A673 (cell line): Measurements from ENCODE around the gene ISLR. TPM values are rescaled to one million over a fixed set of nuclear protein-coding genes. Genes with fewer than 3 reads are reported as not detected.

Experiments used
- BruUV-seq: library from RNA; stranded (reverse); fragments of 400-500 nt; replicated peaks from 2 replicates; lab custom pipeline; 2021; lab: Mats Ljungman, UMichigan
- CTCF ChIA-PET: fragments of 300-600 bp; sonication (Branson Sonifier 250); formaldehyde crosslinking; loops from one replicate; lab custom pipeline; 2022; ENCODE audit warnings: antibody characterized with exemption; lab: Charles Lee
- POLR2A ChIA-PET: fragments of 300-600 bp; sonication (Branson Sonifier 250); formaldehyde crosslinking; loops from one replicate; lab custom pipeline; 2022; ENCODE audit warnings: antibody characterized with exemption; ENCODE audit not compliant: low non-redundant PET; lab: Charles Lee
- DNase-seq: peaks from one replicate; pipeline ENCODE4 v3.0.0-alpha.2; 2015; ENCODE audit warnings: low spot score
- H3K27ac ChIP-seq: fragments of 200-600 bp; sonication (generic); 2 replicates; pipeline ENCODE4 v1.5.1; 2016; ENCODE audit warnings: mixed run types, low read depth, mild to moderate bottlenecking, mixed read lengths, antibody characterized with exemption, low read length; ENCODE audit not compliant: poor library complexity, severe bottlenecking
- H3K27me3 ChIP-seq: fragments of 200-600 bp; sonication (generic); replicated peaks from 2 replicates; pipeline ENCODE4 v1.6.1; 2017; ENCODE audit warnings: mixed run types, low read depth, mild to moderate bottlenecking, mixed read lengths, antibody characterized with exemption, low read length; ENCODE audit not compliant: insufficient read depth, poor library complexity
- H3K36me3 ChIP-seq: fragments of 200-600 bp; sonication (generic); 2 replicates; pipeline ENCODE4 v1.6.1; 2016; ENCODE audit warnings: mixed run types, mild to moderate bottlenecking, mixed read lengths, antibody characterized with exemption, low read length; ENCODE audit not compliant: insufficient read depth, poor library complexity, severe bottlenecking
- H3K4me1 ChIP-seq: fragments of 200-600 bp; sonication (generic); 2 replicates; pipeline ENCODE4 v1.6.1; 2017; ENCODE audit warnings: mixed run types, mild to moderate bottlenecking, mixed read lengths, antibody characterized with exemption, low read length; ENCODE audit not compliant: insufficient read depth, poor library complexity, severe bottlenecking
- H3K4me3 ChIP-seq: fragments of 200-600 bp; sonication (generic); 2 replicates; pipeline ENCODE4 v1.5.1; 2016; ENCODE audit warnings: low read depth, mixed run types, mild to moderate bottlenecking, mixed read lengths, low read length; ENCODE audit not compliant: poor library complexity, severe bottlenecking
- H3K9me3 ChIP-seq: fragments of 200-600 bp; sonication (generic); 2 replicates; pipeline ENCODE4 v1.6.1; 2016; ENCODE audit warnings: mixed run types, low read depth, mild to moderate bottlenecking, mixed read lengths, antibody characterized with exemption, low read length; ENCODE audit not compliant: poor library complexity, severe bottlenecking
- EZH2 ChIP-seq: fragments of 200-600 bp; sonication (generic); IDR thresholded peaks from 2 replicates; pipeline ENCODE4 v1.6.1; 2017; ENCODE audit warnings: borderline replicate concordance, low read depth, mild to moderate bottlenecking, mixed read lengths, antibody characterized with exemption, low read length; ENCODE audit not compliant: poor library complexity, severe bottlenecking
- intact Hi-C: fragments of 100-400 bp; cut with micrococcal nuclease; formaldehyde crosslinking; loops from one replicate; pipeline ENCODE4 v1.10.0; 2022; ENCODE audit not compliant: unreplicated experiment
- total RNA-seq: library from RNA; stranded (reverse); gene quantifications from 2 replicates; pipeline ENCODE4 v1.2.3, GENCODE V29; 2021
- TF ChIP-seq, protein P1 (sequence below): fragments of 300-800, 200-600 bp; sonication (generic); conservative IDR thresholded peaks from 2 replicates; pipeline ENCODE4 v1.5.1; 2017; ENCODE audit warnings: low read depth, mild to moderate bottlenecking, antibody characterized with exemption, low read length, moderate library complexity, mixed read lengths

ISLR gene
- total RNA-seq, 1 experiment from 2014 or later: 0.41 TPM

DNA sequence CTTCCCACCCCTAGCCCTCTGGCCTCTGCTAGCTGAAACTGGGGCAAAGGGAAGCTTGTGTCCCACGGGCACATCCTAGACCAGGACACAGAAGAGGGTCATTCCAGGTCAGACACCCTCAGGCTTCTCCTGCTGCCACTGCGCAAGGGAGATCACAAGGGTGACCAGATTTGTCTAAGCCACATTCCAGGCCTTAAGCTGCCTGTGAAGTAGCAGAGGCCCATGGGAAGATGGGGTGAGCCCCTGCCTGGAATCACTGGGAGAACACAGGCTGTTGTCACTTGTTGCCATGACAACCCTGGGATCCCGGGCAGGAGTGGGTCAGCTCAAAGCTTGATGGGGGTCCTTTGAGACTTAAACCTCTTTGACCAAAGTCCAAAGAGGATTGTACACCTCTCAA lies 18.3 kb downstream of the ISLR start:
- no TSS peak for BruUV-seq
- Histone ChIP-seq H3K36me3 (no peaks in the 10 kb centered on the region), H3K27ac (no peak overlapping the region), H3K9me3 (no peaks in the 10 kb centered on the region), H3K27me3 (no peaks in the 10 kb centered on the region), H3K4me3 (no peak overlapping the region), H3K4me1 (peaks cover 21% of the 10 kb centered on the region)
- TF ChIP-seq, protein P1, sequence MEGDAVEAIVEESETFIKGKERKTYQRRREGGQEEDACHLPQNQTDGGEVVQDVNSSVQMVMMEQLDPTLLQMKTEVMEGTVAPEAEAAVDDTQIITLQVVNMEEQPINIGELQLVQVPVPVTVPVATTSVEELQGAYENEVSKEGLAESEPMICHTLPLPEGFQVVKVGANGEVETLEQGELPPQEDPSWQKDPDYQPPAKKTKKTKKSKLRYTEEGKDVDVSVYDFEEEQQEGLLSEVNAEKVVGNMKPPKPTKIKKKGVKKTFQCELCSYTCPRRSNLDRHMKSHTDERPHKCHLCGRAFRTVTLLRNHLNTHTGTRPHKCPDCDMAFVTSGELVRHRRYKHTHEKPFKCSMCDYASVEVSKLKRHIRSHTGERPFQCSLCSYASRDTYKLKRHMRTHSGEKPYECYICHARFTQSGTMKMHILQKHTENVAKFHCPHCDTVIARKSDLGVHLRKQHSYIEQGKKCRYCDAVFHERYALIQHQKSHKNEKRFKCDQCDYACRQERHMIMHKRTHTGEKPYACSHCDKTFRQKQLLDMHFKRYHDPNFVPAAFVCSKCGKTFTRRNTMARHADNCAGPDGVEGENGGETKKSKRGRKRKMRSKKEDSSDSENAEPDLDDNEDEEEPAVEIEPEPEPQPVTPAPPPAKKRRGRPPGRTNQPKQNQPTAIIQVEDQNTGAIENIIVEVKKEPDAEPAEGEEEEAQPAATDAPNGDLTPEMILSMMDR: no peak
- TF ChIP-seq EZH2: no peak
- ChIA-PET POLR2A (no interaction called here), CTCF (no interaction called here)
- intact Hi-C loops: no loop called here
- no peak for DNase-seq

DNA sequence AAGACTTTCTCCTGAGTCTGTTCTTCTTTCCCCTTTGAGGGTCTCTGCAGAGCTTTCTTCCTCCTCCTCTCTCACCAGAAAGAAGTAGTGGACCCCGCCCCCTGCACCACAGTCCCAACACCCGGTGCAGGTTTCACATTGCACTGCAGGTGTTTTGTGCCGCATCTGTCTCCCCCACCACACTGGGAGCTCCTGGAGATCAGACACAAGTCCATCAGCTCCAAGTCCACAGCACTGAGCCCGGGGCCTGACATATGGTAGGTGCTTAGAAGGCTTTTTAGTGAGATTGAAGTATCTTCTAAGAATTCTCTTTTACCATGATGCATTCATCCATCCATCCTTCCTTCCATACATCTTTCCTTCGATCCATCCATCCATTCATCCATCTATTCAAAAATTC lies 19.2 kb downstream of the ISLR start:
- Histone ChIP-seq H3K4me3 (no peak overlapping the region), H3K27me3 (no peaks in the 10 kb centered on the region), H3K27ac (no peak overlapping the region), H3K4me1 (peaks cover 21% of the 10 kb centered on the region), H3K36me3 (no peaks in the 10 kb centered on the region), H3K9me3 (no peaks in the 10 kb centered on the region)
- intact Hi-C loops: no loop called here
- DNase-seq: no peak
- no peak for TF ChIP-seq EZH2
- TF ChIP-seq, protein P1: no peak
- ChIA-PET POLR2A (no interaction called here), CTCF (no interaction called here)
- BruUV-seq: no TSS peak

- Histone ChIP-seq H3K36me3 (no peaks in the 10 kb centered on the region), H3K9me3 (no peaks in the 10 kb centered on the region), H3K27ac (peak overlapping the region; percentile 24), H3K4me1 (peaks cover 21% of the 10 kb centered on the region), H3K4me3 (no peak overlapping the region), H3K27me3 (no peaks in the 10 kb centered on the region)
- TF ChIP-seq EZH2: no peak
- TF ChIP-seq, protein P1: no peak
- intact Hi-C loops: no loop called here
- ChIA-PET POLR2A (no interaction called here), CTCF (no interaction called here)
- peak; percentile 94 for DNase-seq
- no TSS peak for BruUV-seq
These were observed 19.8 kb downstream of the ISLR start for GRCh38 chr15:74193299-74193718.
